ENCODE data around the gene IFFO2. TPM values are rescaled to one million over a fixed set of nuclear protein-coding genes. Genes with fewer than 3 reads are reported as not detected.

Gene IFFO2
- total RNA-seq, 1 experiment from 2014 or later, result 15.6 TPM

- H3K36me3 ChIP-seq (ENCODE audit: control insufficient read depth in 1 of 2, insufficient read depth in 2 of 2, low read length in 2 of 2), result no peaks in the 10 kb centered on the region
- no peak overlapping the region for H2AFZ ChIP-seq (ENCODE audit: low read depth, low read length, poor library complexity, severe bottlenecking)
- no peak for ATAC-seq
- RAD21 ChIA-PET (ENCODE audit: low non-redundant PET in 1 of 2, low total read pairs in 2 of 2, uncharacterized antibody in 2 of 2, unreplicated experiment in 2 of 2), result no interaction called here
- intact Hi-C loops (cut with micrococcal nuclease), result no loop called here
- no peak for TF ChIP-seq SP1 (IDR thresholded peaks at IDR 0.05; ENCODE audit: low read depth)
- TF ChIP-seq EZH2 (IDR thresholded peaks at IDR 0.05), result no peak
- TF ChIP-seq RAD21 (IDR thresholded peaks at IDR 0.05; ENCODE audit: low read depth), result no peak
- TF ChIP-seq YY1 (IDR thresholded peaks at IDR 0.05; ENCODE audit: extremely low read depth, insufficient replicate concordance, low read depth, low read length), result no peak
- no peak for TF ChIP-seq FOSL1 (IDR thresholded peaks at IDR 0.05; ENCODE audit: low read depth)
- TF ChIP-seq ELF1 (IDR thresholded peaks at IDR 0.05; ENCODE audit: borderline replicate concordance, low read depth), result no peak
- TF ChIP-seq SIN3A (IDR thresholded peaks at IDR 0.05; ENCODE audit: low read depth), result no peak
- TF ChIP-seq SRF (IDR thresholded peaks at IDR 0.05; ENCODE audit: low read depth), result no peak
- TF ChIP-seq POLR2A (IDR thresholded peaks at IDR 0.05; ENCODE audit: borderline replicate concordance, extremely low read depth, insufficient read depth, insufficient read length), result no peak
- TF ChIP-seq CEBPB (IDR thresholded peaks at IDR 0.05; ENCODE audit: low read depth), result no peak
- no peak for TF ChIP-seq EGR1 (IDR thresholded peaks at IDR 0.05; ENCODE audit: low read depth)
- TF ChIP-seq JUND (IDR thresholded peaks at IDR 0.05), result no peak
- TF ChIP-seq POLR2AphosphoS5 (IDR thresholded peaks at IDR 0.05; ENCODE audit: low read depth, low read length), result no peak
- H3K27me3 ChIP-seq (ENCODE audit: insufficient read depth, low read length), result no peaks in the 10 kb centered on the region
- H3K9me2 ChIP-seq (ENCODE audit: insufficient read depth), result no peaks in the 10 kb centered on the region
- POLR2A ChIA-PET, result no interaction called here
- CTCF ChIA-PET, result no interaction called here
- no peaks in the 10 kb centered on the region for H3K79me2 ChIP-seq (ENCODE audit: insufficient read depth, low read length)
- peaks cover 0 to 6% of the 10 kb centered on the region in 2 experiments; a peak in 1 of 4 replicates for H3K4me1 ChIP-seq (ENCODE audit: control insufficient read depth in 1 of 2, insufficient read depth in 2 of 2, low read length in 2 of 2)
- BruUV-seq (replicated peaks), result no TSS peak
- H3K4me3 ChIP-seq (replicated peaks in 1 of 2; ENCODE audit: low read depth in 1 of 2, low read length in 2 of 2), result no peak overlapping the region
- H3K9ac ChIP-seq (ENCODE audit: low read length), result no peak overlapping the region
- no peak overlapping the region for H3K4me2 ChIP-seq (ENCODE audit: low read length)
- H4K20me1 ChIP-seq (ENCODE audit: insufficient read depth), result no peaks in the 10 kb centered on the region
- H3K27ac ChIP-seq (ENCODE audit: low read depth, low read length), result no peak overlapping the region
- DNase-seq (ENCODE audit: low read depth, low spot score), result no peak
- H3K9me3 ChIP-seq (ENCODE audit: control insufficient read depth in 1 of 2, insufficient read depth in 1 of 2, low read depth in 1 of 2, low read length in 2 of 2), result no peaks in the 10 kb centered on the region
Observed at GRCh38 chr1:18878538-18879214, 77.8 kb downstream of the IFFO2 start.

GRCh38 chr1:18877282-18877681, 79.2 kb downstream of the IFFO2 start:
- H2AFZ ChIP-seq (ENCODE audit: low read depth, low read length, poor library complexity, severe bottlenecking), result no peak overlapping the region
- no peak for TF ChIP-seq FOSL1 (IDR thresholded peaks at IDR 0.05; ENCODE audit: low read depth)
- TF ChIP-seq SIN3A (IDR thresholded peaks at IDR 0.05; ENCODE audit: low read depth), result no peak
- TF ChIP-seq YY1 (IDR thresholded peaks at IDR 0.05; ENCODE audit: extremely low read depth, insufficient replicate concordance, low read depth, low read length), result no peak
- H3K4me1 ChIP-seq (ENCODE audit: control insufficient read depth in 1 of 2, insufficient read depth in 2 of 2, low read length in 2 of 2), result peaks cover 0 to 6% of the 10 kb centered on the region in 2 experiments; a peak in 1 of 4 replicates
- no peak overlapping the region for H3K9ac ChIP-seq (ENCODE audit: low read length)
- CTCF ChIA-PET, result interaction anchor here (4.4 kb wide), 1 partner anchor 279 kb away, joined by 61 read pairs; no protein-coding TSS in a partner anchor
- H3K4me3 ChIP-seq (replicated peaks in 1 of 2; ENCODE audit: low read depth in 1 of 2, low read length in 2 of 2), result no peak overlapping the region
- POLR2A ChIA-PET, result no interaction called here
- RAD21 ChIA-PET (ENCODE audit: low non-redundant PET in 1 of 2, low total read pairs in 2 of 2, uncharacterized antibody in 2 of 2, unreplicated experiment in 2 of 2), result no interaction called here
- ATAC-seq (no peak), DNase-seq (ENCODE audit: low read depth, low spot score) (no peak)
- no peaks in the 10 kb centered on the region for H3K36me3 ChIP-seq (ENCODE audit: control insufficient read depth in 1 of 2, insufficient read depth in 2 of 2, low read length in 2 of 2)
- H3K27me3 ChIP-seq (ENCODE audit: insufficient read depth, low read length), result no peaks in the 10 kb centered on the region
- no peaks in the 10 kb centered on the region for H3K9me2 ChIP-seq (ENCODE audit: insufficient read depth)
- H3K27ac ChIP-seq (ENCODE audit: low read depth, low read length), result no peak overlapping the region
- intact Hi-C loops (cut with micrococcal nuclease), result no loop called here
- H4K20me1 ChIP-seq (ENCODE audit: insufficient read depth), result no peaks in the 10 kb centered on the region
- no TSS peak for BruUV-seq (replicated peaks)
- no peaks in the 10 kb centered on the region for H3K79me2 ChIP-seq (ENCODE audit: insufficient read depth, low read length)
- no peak overlapping the region for H3K4me2 ChIP-seq (ENCODE audit: low read length)
- no peaks in the 10 kb centered on the region for H3K9me3 ChIP-seq (ENCODE audit: control insufficient read depth in 1 of 2, insufficient read depth in 1 of 2, low read depth in 1 of 2, low read length in 2 of 2)
